GM19023 (cell line): ENCODE results near the gene ADAMTS8.
"Not testable (repeated sequence)": the region's sequence is repeated elsewhere in the genome, so short reads cannot be mapped to it uniquely, and the experiment has no call there.

ENCODE experiments used
- ATAC-seq: cut with Tn5 transposase; IDR thresholded peaks from one replicate; pipeline ENCODE4 v1.9.1; 2021; ENCODE audit warnings: mild to moderate bottlenecking, moderate library complexity; ENCODE audit not compliant: unreplicated experiment

Gene ADAMTS8

DNA sequence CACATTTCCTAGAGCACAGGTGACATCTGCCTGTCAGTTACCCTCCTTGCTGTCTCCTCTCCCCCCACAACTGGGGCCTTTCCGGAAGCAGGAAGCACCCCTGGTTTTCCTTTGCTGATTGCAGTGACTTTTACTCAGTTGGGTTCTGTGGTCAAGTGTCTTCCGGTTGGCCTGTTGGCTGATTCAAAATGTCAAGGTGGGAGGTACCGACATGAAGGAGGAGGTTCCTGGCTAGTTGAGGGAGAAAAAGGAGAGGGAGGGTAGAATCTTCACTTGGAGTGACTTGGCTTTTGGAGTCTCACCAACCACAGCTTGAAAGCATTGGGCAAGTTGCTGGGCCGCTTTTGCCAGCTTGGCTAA, 10.7 kb upstream of the ADAMTS8 start:
- no peak for ATAC-seq

DNA sequence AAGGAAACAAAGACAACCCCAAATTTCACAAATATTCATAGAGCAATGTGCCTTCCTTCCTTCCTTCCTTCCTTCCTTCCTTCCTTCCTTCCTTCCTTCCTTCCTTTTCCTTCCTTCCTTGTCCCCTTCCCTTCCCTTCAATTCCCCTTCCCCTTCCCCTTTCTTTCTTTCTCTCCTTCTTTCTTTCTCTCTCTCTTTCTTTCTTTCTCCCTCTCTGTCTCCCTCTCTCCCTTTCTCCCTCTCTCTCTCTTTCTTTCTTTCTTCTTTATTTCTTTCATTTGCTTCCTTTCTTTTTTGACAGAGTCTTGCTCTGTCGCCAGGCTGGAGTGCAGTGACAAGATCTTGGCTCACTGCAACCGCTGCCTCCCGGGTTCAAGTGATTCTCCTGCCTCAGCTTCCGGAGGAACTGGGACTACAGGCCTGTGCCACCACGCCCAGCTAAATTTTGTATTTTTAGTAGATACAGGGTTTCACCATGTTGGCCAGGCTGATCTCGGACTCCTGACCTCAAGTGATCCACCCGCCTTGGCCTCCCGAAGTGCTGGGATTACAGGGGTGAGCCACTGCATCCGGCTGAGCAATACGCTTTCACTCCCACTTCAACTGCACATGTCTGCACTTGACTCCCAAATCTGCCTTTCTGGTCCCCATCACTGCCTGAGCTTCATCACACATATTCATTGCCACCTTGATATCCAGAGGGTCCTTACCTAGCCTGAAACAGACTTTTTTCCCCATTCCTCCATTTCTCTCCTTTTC, 10.2 kb upstream of the ADAMTS8 start:
- not testable (repeated sequence) for ATAC-seq

DNA sequence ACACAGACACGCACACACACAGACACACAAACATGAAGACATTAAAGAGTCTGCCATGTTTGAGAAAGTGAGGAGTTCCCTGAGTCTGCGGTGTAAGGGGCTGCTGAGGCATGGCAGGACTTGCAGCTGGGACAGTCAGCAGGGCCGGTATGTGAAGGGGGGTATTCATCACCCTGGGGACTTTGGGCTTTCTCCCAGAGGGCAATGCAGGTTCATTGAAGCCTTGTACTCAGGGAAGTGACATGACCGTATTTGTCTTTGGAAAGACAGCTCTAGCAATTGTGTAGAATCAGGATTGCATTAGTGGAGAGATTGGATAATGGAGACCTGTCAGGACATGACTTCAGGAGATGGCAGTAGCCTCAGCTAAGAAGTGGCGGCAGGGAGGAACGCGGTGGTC, 9.4 kb upstream of the ADAMTS8 start:
- ATAC-seq, result no peak

DNA sequence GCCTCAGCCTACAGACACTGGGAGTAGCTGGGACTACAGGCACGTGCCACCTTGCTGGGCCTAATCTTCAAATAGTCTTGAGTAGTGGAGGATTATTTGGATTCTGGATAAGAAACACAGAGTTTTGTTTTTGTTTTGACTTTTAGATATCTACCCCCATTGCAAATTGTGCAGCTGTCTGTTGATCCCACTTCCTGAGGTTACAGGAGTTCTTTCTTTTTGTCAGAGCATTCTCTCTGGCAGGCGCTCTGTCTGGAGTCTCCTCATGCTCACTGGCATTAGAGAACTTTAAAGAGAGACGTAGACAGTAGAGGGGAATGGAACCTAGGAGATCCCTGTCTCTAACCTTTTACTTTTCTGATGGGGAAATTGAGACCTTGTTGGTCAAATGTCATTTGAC, 7.8 kb upstream of the ADAMTS8 start:
- no peak for ATAC-seq

DNA sequence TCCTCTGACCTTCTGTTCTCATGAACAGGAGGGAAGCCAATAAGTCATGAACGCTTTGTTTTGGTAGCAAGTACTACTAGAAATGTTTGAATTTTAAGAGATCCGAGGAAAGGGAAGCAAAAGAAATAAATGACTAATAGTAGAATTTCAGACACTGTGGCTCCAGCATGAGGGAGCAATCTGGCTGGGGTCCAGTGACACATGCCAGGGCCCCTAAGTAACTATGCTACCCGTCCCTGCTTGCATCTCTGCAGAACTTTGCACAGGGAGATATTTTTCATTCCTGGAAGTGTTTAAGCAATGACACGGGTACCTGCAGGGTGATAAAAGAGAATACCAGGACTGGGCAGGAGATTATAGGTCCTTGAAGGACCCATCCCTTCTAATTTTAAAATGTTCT, 7.3 kb upstream of the ADAMTS8 start:
- ATAC-seq, result no peak

DNA sequence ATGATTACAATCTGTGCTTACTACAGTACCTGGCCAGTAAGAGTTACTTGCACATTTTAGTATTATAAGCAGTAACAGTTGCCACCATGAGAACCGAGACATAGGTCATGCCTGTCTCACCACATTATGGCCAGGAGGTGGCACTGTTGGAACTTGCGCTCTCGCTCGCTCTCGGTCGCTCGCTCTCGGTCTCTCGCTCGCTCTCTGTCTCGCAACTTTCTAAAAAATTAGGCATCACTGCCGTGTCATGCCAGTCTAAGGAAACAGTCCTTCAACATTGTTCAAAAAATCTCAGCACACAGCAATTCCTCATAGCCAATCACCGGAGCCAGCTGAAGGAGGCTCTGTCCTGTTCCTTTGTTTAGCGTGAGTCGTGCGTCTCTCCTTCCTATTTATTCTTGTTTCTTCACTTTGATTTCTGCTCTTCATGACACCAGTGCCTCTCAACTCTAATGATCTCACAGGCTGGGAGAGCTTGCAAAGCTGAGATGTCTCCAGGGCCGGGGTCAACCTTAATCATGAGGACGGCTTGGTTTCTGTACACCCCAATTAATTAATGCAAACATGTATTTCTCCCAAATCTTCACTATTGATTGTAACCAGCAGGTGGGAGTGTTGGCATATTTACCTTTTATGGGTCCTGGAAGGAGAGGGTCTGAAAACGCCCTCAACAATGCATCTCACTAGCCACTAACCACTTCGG, 6.3 kb upstream of the ADAMTS8 start:
- ATAC-seq, result peak; percentile 88

DNA sequence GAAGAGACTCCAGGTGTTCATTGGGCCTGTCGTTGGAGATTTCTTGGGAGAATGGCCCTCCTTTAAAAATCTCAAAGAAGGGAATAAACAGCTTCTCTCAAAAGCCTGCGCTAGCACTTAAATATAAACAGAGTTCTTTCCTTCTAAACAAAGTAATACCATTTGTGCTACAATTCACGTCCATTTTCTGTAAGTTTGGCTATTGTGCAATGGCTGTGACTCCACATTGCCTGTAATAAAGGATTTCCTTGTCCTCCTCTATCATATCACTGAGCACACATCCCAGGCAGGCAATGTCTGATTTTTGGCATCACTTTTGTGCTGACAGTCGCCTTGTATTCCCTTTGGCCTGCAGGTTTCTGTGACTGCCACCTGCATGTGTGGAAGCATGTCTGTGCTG, 4.9 kb upstream of the ADAMTS8 start:
- no peak for ATAC-seq

DNA sequence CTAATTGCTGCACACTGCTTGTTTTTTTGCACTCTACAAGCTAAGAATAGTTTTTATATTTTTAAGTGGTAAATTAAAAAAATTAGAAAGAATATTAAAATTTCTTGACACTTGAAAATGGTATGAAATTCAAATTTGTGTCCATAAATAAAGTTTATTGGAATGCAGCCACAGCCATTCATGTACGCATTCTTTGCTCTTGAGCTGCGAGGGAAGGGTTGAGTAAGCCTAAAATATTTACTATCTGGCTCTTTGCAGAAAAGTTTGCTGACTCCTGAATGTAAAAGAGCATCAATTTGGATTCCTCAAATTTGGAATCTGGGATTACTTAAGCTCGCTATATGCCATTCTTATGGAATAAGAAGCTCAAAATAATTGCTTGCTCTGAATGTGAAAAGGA, 3.4 kb upstream of the ADAMTS8 start:
- ATAC-seq, result no peak

DNA sequence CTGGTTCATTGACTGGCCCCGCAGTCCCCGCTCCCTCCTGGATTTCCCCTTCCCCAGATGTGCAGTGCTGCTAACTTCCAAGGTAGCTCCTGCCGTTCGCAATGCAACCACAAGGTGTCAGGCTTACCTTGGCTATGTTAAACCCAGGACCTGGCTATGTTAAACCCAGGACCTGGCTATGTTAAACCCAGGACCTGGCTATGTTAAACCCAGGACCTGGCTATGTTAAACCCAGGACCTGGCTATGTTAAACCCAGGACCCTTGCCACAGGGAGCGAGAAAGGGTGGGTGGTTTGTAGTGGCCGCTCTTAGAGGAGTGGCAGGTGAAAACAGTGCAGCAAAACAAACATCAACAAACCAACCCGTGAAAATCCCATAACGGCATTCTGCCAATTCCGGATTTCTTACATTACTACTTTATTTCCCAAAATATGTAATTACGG, 2.9 kb upstream of the ADAMTS8 start:
- ATAC-seq, result peak; percentile 54

DNA sequence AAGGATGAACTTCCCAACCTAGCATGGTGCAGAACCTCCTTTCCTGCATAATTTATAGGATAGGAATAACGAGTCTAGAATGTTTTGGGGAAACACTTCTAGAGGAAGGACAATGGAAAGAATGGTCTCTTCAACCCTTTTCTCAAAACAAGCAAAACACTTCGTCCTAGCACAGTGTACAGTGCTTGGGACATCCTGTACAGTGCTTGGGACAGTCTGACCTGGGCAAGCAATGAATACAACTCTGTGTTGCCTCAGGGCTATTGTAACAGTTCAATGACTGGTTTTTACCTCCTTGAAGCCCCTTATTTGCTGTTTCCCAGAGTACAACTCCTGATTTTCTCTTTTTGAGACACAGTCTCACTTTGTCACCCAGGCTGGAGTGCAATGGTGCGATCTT, 1.6 kb upstream of the ADAMTS8 start:
- ATAC-seq, result no peak

DNA sequence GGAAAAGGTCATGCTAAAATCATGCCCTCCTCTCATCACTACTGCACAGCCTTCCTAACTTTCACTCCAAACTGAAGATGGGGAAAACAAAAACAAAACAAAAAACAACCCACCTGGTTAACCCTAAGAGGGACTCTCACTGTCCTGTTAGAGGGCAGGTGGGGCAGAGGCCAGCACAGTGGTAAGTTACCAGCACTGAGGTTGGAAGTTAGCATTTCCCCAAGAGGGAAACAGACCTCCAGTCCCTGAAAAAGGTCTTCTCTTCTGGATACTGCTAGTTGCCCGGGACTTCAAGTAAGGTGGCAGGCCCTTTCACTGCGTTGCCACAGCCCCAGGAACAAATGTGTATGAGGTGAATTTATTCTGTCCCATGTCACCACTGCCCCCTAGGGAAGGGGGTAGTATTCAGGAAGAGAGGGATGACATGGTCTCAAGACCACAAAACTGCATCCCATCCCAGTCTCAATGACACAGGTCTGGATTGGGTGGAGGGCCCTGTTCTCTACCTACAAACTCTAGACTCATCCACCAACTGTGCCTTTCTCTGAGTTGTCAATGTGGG, 792 bp upstream of the ADAMTS8 start:
- no peak for ATAC-seq

DNA sequence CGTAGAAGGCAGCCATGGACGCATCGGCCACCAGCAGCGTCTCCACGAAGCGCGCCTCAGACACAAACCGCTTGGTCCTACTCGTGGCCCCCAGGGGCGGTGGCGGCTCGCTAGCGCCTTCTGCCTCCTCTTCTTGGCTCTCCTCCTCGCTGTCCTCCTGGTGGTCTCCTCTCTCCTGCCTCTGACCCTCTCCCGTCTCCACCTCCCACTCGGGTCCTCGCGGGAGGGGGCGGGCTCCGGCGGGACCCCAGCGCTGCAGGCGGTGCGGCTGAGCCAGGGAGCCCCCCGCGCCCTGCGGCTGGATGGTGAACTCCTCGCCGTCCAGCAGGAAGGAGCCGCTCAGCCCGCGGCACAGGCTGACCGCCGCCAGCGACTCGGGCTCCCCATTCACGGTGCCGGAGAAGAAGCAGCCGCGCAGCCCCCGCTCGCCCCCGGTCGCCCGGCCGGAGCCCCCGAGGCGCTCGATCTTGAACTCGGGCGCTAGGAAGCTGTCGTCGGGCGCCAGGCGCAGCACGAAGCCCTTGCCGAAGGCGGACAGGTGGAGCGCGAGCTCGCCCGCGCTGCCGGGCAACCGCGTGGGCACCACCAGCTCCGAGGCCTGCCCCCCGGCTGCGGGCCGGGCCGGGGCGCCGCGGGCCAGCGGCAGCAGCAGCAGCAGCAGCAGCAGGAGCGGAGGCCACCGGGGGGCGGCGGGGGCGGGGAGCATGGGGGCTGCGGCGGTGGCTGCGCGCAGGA, 661 bp downstream of the ADAMTS8 start:
- ATAC-seq, result no peak

DNA sequence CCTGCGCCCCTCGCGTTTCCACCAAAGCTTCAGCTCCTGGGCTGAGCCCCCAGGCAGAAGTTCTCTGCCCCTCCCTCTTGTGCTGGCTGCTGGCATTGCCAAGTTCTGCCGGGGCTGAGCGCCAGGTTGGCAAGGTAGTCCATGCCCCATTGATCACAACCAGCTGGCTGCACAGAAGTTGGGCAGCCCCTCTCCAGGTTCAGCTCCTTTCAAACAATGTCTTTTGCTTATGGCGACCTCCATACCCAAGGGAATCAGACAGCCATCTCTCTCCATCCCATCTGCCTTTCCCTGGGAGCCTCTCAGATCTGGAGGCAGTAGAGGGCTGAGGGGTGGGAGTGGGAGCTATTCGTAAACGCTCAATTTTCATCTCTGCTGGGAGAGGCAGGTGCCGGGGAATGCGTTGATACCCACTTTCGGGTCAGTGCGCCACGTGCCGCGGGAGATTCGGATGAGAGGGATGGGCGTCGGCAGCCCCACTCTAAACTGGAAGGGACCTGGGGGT, 1.5 kb downstream of the ADAMTS8 start:
- no peak for ATAC-seq

DNA sequence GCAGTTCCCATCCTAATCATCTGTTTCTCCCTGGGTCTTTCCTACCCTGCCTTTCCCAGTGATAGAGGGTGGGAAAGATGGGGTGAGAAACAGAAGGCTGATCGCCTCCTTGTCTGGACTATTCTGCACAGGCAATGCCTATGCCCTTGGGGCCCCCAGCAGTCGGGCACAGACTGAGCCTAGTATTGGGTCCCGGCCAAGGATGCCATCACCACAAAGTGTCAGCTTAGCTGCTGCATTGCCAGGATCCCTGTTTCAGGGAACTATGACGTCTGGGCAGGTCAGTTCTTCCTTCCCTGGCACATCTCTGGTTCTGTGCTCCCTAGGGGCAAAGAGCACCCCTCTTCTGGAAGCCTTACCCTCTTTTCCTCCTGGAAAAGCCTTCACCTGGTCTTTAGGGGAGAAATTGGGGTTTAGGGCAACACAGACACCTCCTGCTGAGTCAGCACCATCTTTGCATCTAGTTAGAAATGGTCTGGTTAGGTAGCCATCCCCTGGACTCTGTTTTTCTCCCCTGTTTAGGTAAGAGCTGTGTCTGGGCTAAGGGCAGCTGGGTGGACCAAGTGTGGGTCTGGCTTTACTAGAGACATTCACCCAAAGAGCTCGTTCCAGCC, 2.1 kb downstream of the ADAMTS8 start:
- no peak for ATAC-seq

DNA sequence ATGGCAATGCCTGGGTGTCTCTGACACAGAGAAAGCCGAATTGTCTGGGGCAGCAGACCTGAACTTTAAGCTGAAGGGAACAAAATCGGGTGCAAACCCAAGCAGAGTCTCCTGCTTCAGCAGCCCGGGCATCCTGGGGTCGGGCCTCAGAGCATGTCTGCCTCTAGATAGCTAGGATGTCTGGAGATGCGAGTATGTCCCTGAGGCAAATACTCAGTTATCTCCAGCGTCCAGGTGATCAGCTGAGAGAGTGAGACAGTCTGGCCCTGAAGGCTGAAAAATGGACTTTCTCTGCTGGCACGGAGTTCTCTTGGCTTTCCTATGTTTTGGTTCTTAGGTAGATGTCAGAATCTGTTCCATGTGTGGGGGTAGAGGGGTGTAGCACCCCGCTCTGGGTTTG, 3.3 kb downstream of the ADAMTS8 start:
- ATAC-seq, result no peak

DNA sequence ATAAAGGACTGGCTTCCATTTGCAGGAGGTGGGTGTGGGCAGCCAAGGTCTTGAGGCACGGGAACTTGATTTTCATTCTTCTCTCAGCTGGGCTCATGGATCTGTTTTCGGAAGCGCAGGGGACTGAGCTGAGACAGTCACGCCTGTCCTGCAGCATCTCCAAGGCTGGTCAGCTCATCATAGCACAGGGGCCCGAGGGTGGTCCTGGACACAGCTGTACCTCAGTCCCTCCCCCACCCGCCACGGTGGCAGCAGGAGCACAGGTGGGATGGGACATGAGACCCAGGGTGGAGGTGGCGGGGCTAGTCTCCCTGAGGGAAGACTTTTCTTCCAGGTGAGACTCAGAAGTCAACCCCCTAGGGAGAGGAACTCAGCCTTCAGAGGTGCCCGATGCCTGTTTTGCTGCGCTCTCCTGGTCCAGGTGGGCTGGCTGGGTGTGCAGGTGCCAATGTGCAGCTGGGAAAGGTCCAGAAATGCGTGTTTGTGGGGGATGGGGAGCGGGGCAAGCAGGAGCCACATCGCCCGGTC, 3.7 kb downstream of the ADAMTS8 start:
- no peak for ATAC-seq

DNA sequence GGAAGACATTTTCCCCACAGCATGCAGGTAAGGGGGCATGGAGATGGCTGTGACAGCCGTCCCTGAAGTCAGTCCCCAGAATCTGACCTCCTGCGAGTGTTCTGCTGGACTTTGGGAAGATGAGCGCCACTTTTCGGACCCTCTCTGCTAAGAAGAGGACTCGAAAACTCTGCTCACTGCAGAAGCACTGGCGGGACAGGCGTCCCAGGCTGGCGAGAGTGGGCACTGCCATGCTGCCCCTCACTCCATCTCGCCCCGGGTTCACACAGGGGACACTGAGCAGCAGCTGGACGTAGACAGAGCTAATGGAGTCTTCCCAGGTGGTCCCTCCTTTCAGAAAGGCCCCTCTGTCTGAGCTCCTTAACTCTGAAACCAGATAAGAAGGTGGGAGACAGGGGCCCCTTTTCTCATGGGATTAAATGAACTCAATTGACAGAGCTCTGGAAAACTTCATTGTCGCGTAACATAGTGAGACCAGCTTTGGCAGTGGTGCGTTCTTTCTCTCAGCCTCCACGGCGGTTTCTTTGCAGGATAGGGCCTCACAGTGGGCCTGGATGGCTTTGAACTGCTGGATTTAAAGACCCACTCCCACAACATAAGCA, 4.8 kb downstream of the ADAMTS8 start:
- no peak for ATAC-seq

DNA sequence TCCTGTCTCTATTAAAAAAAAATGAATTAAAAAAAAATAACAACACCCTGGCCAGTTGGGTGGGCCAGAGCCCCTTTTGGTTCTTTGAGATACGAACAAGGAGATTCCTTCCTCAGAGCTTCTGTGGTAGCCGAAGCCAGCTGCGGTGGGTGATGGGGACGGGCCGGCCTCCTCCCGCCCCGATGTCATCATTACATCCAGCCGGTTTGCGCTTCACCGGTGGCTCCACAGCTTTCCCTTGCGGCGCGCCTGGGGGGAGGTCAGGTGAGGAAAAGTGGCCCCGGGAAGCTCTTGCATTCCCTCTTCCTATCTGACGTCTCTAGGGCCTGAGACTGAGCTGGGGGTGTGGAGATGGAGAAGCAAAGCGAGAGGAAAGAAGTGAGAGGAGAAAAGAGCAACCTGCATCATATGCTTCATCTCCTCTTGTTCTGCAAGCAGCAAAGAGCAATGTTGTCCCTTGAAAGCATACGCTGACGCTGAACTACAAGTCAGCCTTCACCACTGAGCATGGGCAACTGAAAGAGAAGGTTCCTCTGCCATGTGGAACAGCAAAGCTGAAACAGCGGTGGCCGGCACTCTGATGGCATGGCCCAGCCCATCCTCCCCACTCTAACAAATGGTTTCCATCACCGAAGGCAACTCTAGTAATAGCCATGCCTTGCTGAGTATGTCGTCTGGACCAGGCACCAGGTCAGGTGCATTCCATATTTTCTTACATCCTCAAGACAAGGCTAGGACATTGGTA, 6.0 kb downstream of the ADAMTS8 start:
- ATAC-seq, result no peak

DNA sequence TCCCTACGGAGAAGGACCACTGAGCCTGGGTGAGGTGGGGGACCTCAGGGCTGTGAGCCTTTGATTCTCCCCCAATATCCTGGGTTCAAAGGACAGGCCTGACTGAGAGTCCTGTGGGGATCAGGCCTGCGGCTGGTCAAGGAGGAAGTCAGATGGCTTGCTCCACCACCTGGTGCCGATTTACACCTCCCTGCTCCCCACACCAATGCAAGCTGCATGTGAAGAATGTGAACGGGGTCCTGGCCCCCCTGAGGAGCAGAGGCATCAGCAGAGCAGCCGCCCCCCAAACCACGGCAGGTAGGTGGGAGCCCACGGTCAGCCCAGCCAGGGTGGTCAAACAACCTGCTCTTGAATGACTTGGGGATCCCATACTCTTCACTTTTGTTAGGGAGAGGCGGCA, 6.7 kb downstream of the ADAMTS8 start:
- ATAC-seq, result no peak

DNA sequence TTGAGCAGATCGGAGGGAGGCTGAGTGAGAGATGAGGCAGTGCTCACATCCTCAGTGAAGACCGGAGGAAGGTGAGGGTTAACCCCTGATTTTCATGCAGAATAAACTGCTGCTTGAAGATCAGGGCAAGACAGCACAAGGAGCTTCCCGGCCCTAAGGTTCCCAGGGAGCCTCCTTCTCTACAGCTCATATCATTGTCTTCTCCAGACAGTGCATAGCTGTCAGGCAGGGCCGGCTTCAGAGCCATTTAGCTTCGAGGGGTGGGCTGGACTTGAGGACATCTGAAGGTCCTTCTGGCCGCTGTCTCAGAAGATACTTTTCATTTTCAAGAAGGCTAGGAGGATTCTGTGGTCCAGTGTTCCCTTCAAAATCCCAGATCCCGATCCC, 7.2 kb downstream of the ADAMTS8 start:
- no peak for ATAC-seq
